GM23338 (cell line): ENCODE results near the gene DSCAML1. TPM values are rescaled to one million over a fixed set of nuclear protein-coding genes. Genes with fewer than 3 reads are reported as not detected.

ENCODE experiments used
- ATAC-seq: fragments of 200-7000 bp; cut with Tn5 transposase; 3 replicates; pipeline ENCODE4 v1.9.1; 2020
- DNase-seq: peaks from one replicate; pipeline ENCODE4 v3.0.0-alpha.2; 2015; ENCODE audit warnings: low spot score
- H2AFZ ChIP-seq: fragments of 200-600 bp; sonication (generic); 2 replicates; pipeline ENCODE4 v1.8.0; 2016; ENCODE audit warnings: antibody characterized with exemption, mild to moderate bottlenecking, moderate library complexity
- H3F3A ChIP-seq: fragments of 200-600 bp; sonication (generic); replicated peaks from 2 replicates; pipeline ENCODE4 v1.8.0; 2017; ENCODE audit warnings: antibody characterized with exemption, mixed run types, low read depth
- H3K27ac ChIP-seq: fragments of 200-600 bp; sonication (generic); 2 replicates; pipeline ENCODE4 v1.6.1; 2016; ENCODE audit warnings: low read depth
- H3K27me3 ChIP-seq: fragments of 200-600 bp; sonication (generic); 2 replicates; pipeline ENCODE4 v1.8.0; 2016; ENCODE audit warnings: mild to moderate bottlenecking, mixed run types, moderate library complexity; ENCODE audit not compliant: insufficient read depth
- H3K36me3 ChIP-seq: fragments of 200-600 bp; sonication (generic); 2 replicates; pipeline ENCODE4 v1.8.0; 2016; ENCODE audit warnings: mild to moderate bottlenecking; ENCODE audit not compliant: insufficient read depth
- H3K4me1 ChIP-seq: fragments of 200-600 bp; sonication (generic); 2 replicates; pipeline ENCODE4 v1.8.0; 2016; ENCODE audit warnings: mild to moderate bottlenecking, moderate library complexity; ENCODE audit not compliant: insufficient read depth
- H3K4me2 ChIP-seq: fragments of 200-600 bp; sonication (generic); 2 replicates; pipeline ENCODE4 v1.7.1; 2017; ENCODE audit warnings: mixed run types
- H3K4me3 ChIP-seq: fragments of 200-600 bp; sonication (generic); 2 replicates; pipeline ENCODE4 v1.6.1; 2016; ENCODE audit warnings: mixed run types
- H3K79me2 ChIP-seq: fragments of 200-600 bp; sonication (generic); replicated peaks from 2 replicates; pipeline ENCODE4 v1.8.0; 2017; ENCODE audit warnings: mild to moderate bottlenecking; ENCODE audit not compliant: insufficient read depth
- H3K9me2 ChIP-seq: fragments of 200-600 bp; sonication (generic); 2 replicates; pipeline ENCODE4 v1.8.0; 2017; ENCODE audit not compliant: insufficient read depth
- H4K20me1 ChIP-seq: fragments of 200-600 bp; sonication (generic); replicated peaks from 2 replicates; pipeline ENCODE4 v1.8.0; 2017; ENCODE audit warnings: mild to moderate bottlenecking; ENCODE audit not compliant: insufficient read depth
- H3K27ac Mint-ChIP-seq: 2 replicates; pipeline ENCODE4 v1.8.0; 2020; ENCODE audit warnings: inconsistent platforms, mild to moderate bottlenecking, moderate library complexity, mixed read lengths
- H3K27me3 Mint-ChIP-seq: 3 replicates; pipeline ENCODE4 v1.8.0; 2022; ENCODE audit warnings: low read depth, mild to moderate bottlenecking, moderate library complexity, mixed read lengths, inconsistent platforms; ENCODE audit not compliant: insufficient read depth, poor library complexity
- H3K36me3 Mint-ChIP-seq: 3 replicates; pipeline ENCODE4 v1.8.0; 2021; ENCODE audit warnings: low read depth, mild to moderate bottlenecking, inconsistent platforms, moderate library complexity, mixed read lengths
- H3K4me1 Mint-ChIP-seq: 3 replicates; pipeline ENCODE4 v1.8.0; 2020; ENCODE audit warnings: mild to moderate bottlenecking, inconsistent platforms, mixed read lengths
- H3K4me3 Mint-ChIP-seq: 3 replicates; pipeline ENCODE4 v1.8.0; 2021; ENCODE audit warnings: moderate library complexity, mild to moderate bottlenecking, inconsistent platforms, mixed read lengths
- H3K9me3 Mint-ChIP-seq: 3 replicates; pipeline ENCODE4 v1.8.0; 2020; ENCODE audit warnings: moderate library complexity, mild to moderate bottlenecking, inconsistent platforms, mixed read lengths
- CREB1 ChIP-seq: fragments of 250-450 bp; sonication (Bioruptor Pico); IDR thresholded peaks from 2 replicates; pipeline ENCODE4 v1.5.0; 2020; ENCODE audit warnings: low read depth, mild to moderate bottlenecking, moderate library complexity
- CTCF ChIP-seq, 2 experiments: fragments of 200-600 bp in 1 of 2; sonication (generic) in 1 of 2; conservative IDR thresholded peaks; 2 replicates each; pipeline versions ENCODE4 v1.5.1 to v1.6.1; 2016 to 2017; ENCODE audit warnings: antibody characterized with exemption in 2 of 2, low read depth in 2 of 2, mild to moderate bottlenecking in 2 of 2, moderate library complexity in 1 of 2
- ETS1 ChIP-seq: IDR thresholded peaks from 2 replicates; pipeline ENCODE4 v1.6.1; 2016; ENCODE audit warnings: antibody characterized with exemption
- EZH2 ChIP-seq: fragments of 200-600 bp; sonication (generic); IDR thresholded peaks from one replicate; pipeline ENCODE4 v1.8.0; 2017; ENCODE audit warnings: antibody characterized with exemption, mild to moderate bottlenecking, low read depth; ENCODE audit not compliant: unreplicated experiment
- EZH2phosphoT487 ChIP-seq: fragments of 200-600 bp; sonication (generic); IDR thresholded peaks from one replicate; pipeline ENCODE4 v1.8.1; 2018; ENCODE audit warnings: antibody characterized with exemption; ENCODE audit not compliant: unreplicated experiment
- JUNB ChIP-seq: IDR thresholded peaks from one replicate; pipeline ENCODE4 v1.6.1; 2016; ENCODE audit warnings: antibody characterized with exemption; ENCODE audit not compliant: unreplicated experiment
- ZNF331 ChIP-seq: fragments of 250-450 bp; sonication (Bioruptor Pico); IDR thresholded peaks from 2 replicates; pipeline ENCODE4 v1.5.0; 2020; ENCODE audit warnings: low read depth, mild to moderate bottlenecking, moderate library complexity
- polyA plus RNA-seq: library from polyadenylated mRNA; unstranded; fragments of >200 nt; fragmentation: Nextera tagmentation; extraction: Ambion mirVana; gene quantifications from 2 replicates; pipeline ENCODE4 v1.2.1, GENCODE V29; 2016
- total RNA-seq: library from RNA; depleted of rRNA; stranded (reverse); fragments of >200 nt; shearing (Covaris generic); gene quantifications from 2 replicates; pipeline ENCODE4 v1.2.3, GENCODE V29; 2014
- TF ChIP-seq, protein P1 (sequence below): IDR thresholded peaks from one replicate; pipeline ENCODE4 v1.6.1; 2018; ENCODE audit warnings: antibody characterized with exemption; ENCODE audit not compliant: unreplicated experiment
- TF ChIP-seq, protein P2 (sequence below): fragments of 250-450 bp; sonication (Bioruptor Pico); IDR thresholded peaks from 2 replicates; pipeline ENCODE4 v1.5.0; 2020; ENCODE audit warnings: mild to moderate bottlenecking, moderate library complexity

The DSCAML1 gene
- total and polyA plus RNA-seq, 2 experiments from 2014 or later: 0.17 TPM; not detected in 1

- Histone ChIP-seq H3K27me3 (no peaks in the 10 kb centered on the region), H4K20me1 (no peaks in the 10 kb centered on the region), H3K4me2 (no peak overlapping the region), H2AFZ (no peak overlapping the region), H3K36me3 (no peaks in the 10 kb centered on the region), H3K27ac (no peak overlapping the region), H3K79me2 (no peaks in the 10 kb centered on the region), H3F3A (no peaks in the 10 kb centered on the region), H3K9me2 (no peaks in the 10 kb centered on the region), H3K4me1 (no peaks in the 10 kb centered on the region), H3K4me3 (no peak overlapping the region)
- ATAC-seq (no peak), DNase-seq (no peak)
- H3K27me3 Mint-ChIP-seq: no peaks in the 10 kb centered on the region
- H3K9me3 Mint-ChIP-seq: no peaks in the 10 kb centered on the region
- TF ChIP-seq ZNF331 (CRISPR knock-in tag): no peak
- TF ChIP-seq CTCF (conservative IDR thresholded peaks at IDR 0.05; ENCODE audit: low read depth in 2 of 2): no peak
- TF ChIP-seq ETS1: no peak
- TF ChIP-seq, protein P1, sequence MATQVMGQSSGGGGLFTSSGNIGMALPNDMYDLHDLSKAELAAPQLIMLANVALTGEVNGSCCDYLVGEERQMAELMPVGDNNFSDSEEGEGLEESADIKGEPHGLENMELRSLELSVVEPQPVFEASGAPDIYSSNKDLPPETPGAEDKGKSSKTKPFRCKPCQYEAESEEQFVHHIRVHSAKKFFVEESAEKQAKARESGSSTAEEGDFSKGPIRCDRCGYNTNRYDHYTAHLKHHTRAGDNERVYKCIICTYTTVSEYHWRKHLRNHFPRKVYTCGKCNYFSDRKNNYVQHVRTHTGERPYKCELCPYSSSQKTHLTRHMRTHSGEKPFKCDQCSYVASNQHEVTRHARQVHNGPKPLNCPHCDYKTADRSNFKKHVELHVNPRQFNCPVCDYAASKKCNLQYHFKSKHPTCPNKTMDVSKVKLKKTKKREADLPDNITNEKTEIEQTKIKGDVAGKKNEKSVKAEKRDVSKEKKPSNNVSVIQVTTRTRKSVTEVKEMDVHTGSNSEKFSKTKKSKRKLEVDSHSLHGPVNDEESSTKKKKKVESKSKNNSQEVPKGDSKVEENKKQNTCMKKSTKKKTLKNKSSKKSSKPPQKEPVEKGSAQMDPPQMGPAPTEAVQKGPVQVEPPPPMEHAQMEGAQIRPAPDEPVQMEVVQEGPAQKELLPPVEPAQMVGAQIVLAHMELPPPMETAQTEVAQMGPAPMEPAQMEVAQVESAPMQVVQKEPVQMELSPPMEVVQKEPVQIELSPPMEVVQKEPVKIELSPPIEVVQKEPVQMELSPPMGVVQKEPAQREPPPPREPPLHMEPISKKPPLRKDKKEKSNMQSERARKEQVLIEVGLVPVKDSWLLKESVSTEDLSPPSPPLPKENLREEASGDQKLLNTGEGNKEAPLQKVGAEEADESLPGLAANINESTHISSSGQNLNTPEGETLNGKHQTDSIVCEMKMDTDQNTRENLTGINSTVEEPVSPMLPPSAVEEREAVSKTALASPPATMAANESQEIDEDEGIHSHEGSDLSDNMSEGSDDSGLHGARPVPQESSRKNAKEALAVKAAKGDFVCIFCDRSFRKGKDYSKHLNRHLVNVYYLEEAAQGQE: no peak
- no peak for TF ChIP-seq CREB1 (CRISPR knock-in tag)
- no peak for TF ChIP-seq EZH2
- TF ChIP-seq, protein P2, sequence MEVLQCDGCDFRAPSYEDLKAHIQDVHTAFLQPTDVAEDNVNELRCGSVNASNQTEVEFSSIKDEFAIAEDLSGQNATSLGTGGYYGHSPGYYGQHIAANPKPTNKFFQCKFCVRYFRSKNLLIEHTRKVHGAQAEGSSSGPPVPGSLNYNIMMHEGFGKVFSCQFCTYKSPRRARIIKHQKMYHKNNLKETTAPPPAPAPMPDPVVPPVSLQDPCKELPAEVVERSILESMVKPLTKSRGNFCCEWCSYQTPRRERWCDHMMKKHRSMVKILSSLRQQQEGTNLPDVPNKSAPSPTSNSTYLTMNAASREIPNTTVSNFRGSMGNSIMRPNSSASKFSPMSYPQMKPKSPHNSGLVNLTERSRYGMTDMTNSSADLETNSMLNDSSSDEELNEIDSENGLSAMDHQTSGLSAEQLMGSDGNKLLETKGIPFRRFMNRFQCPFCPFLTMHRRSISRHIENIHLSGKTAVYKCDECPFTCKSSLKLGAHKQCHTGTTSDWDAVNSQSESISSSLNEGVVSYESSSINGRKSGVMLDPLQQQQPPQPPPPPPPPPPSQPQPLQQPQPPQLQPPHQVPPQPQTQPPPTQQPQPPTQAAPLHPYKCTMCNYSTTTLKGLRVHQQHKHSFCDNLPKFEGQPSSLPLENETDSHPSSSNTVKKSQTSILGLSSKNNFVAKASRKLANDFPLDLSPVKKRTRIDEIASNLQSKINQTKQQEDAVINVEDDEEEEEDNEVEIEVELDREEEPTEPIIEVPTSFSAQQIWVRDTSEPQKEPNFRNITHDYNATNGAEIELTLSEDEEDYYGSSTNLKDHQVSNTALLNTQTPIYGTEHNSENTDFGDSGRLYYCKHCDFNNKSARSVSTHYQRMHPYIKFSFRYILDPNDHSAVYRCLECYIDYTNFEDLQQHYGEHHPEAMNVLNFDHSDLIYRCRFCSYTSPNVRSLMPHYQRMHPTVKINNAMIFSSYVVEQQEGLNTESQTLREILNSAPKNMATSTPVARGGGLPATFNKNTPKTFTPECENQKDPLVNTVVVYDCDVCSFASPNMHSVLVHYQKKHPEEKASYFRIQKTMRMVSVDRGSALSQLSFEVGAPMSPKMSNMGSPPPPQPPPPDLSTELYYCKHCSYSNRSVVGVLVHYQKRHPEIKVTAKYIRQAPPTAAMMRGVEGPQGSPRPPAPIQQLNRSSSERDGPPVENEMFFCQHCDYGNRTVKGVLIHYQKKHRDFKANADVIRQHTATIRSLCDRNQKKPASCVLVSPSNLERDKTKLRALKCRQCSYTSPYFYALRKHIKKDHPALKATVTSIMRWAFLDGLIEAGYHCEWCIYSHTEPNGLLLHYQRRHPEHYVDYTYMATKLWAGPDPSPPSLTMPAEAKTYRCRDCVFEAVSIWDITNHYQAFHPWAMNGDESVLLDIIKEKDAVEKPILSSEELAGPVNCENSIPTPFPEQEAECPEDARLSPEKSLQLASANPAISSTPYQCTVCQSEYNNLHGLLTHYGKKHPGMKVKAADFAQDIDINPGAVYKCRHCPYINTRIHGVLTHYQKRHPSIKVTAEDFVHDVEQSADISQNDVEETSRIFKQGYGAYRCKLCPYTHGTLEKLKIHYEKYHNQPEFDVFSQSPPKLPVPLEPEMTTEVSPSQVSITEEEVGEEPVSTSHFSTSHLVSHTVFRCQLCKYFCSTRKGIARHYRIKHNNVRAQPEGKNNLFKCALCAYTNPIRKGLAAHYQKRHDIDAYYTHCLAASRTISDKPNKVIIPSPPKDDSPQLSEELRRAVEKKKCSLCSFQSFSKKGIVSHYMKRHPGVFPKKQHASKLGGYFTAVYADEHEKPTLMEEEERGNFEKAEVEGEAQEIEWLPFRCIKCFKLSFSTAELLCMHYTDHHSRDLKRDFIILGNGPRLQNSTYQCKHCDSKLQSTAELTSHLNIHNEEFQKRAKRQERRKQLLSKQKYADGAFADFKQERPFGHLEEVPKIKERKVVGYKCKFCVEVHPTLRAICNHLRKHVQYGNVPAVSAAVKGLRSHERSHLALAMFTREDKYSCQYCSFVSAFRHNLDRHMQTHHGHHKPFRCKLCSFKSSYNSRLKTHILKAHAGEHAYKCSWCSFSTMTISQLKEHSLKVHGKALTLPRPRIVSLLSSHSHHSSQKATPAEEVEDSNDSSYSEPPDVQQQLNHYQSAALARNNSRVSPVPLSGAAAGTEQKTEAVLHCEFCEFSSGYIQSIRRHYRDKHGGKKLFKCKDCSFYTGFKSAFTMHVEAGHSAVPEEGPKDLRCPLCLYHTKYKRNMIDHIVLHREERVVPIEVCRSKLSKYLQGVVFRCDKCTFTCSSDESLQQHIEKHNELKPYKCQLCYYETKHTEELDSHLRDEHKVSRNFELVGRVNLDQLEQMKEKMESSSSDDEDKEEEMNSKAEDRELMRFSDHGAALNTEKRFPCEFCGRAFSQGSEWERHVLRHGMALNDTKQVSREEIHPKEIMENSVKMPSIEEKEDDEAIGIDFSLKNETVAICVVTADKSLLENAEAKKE: no peak
- no peak for TF ChIP-seq JUNB
- no peak for TF ChIP-seq EZH2phosphoT487
- peaks cover 23% of the 10 kb centered on the region; the same call in 2 of the 3 replicates for H3K4me1 Mint-ChIP-seq
- H3K36me3 Mint-ChIP-seq: no peaks in the 10 kb centered on the region
- no peak overlapping the region for H3K27ac Mint-ChIP-seq
- H3K4me3 Mint-ChIP-seq: no peak overlapping the region
Measured at GRCh38 chr11:117638911-117639543, 158.0 kb downstream of the DSCAML1 start.
